HEK293 (cell line): Measurements from ENCODE around the gene ETNK1.
A peak's percentile ranks its signal among the peaks of the same experiment; 100 is the strongest.

Source experiments
- GFI1B ChIP-seq: fragments of 450-650 bp; formaldehyde crosslinking; IDR thresholded peaks from 2 replicates; pipeline ENCODE4 v1.5.1; 2016; ENCODE audit warnings: missing biosample characterization, missing genetic modification characterization
- HIC1 ChIP-seq: fragments of 450-650 bp; formaldehyde crosslinking; IDR thresholded peaks from 2 replicates; pipeline ENCODE4 v1.5.1; 2016; ENCODE audit warnings: missing biosample characterization, missing genetic modification characterization
- IKZF3 ChIP-seq: fragments of 450-650 bp; IDR thresholded peaks from 2 replicates; pipeline ENCODE4 v1.5.0; 2018; ENCODE audit warnings: missing biosample characterization, mild to moderate bottlenecking, missing genetic modification characterization, moderate library complexity
- KLF1 ChIP-seq: fragments of 450-650 bp; formaldehyde crosslinking; IDR thresholded peaks from 2 replicates; pipeline ENCODE4 v1.5.1; 2016; ENCODE audit warnings: missing biosample characterization, missing genetic modification characterization
- KLF10 ChIP-seq: fragments of 450-650 bp; IDR thresholded peaks from 2 replicates; pipeline ENCODE4 v1.5.1; 2018; ENCODE audit warnings: missing biosample characterization, mild to moderate bottlenecking, missing genetic modification characterization
- KLF7 ChIP-seq: fragments of 450-650 bp; formaldehyde crosslinking; IDR thresholded peaks from 2 replicates; pipeline ENCODE4 v1.5.1; 2016; ENCODE audit warnings: missing biosample characterization, missing genetic modification characterization, borderline replicate concordance
- SCRT2 ChIP-seq: fragments of 450-650 bp; formaldehyde crosslinking; IDR thresholded peaks from 2 replicates; pipeline ENCODE4 v1.5.1; 2016; ENCODE audit warnings: missing biosample characterization, missing genetic modification characterization
- YY2 ChIP-seq: fragments of 450-650 bp; formaldehyde crosslinking; IDR thresholded peaks from 2 replicates; pipeline ENCODE4 v1.5.1; 2016; ENCODE audit warnings: missing biosample characterization, missing genetic modification characterization
- ZBTB11 ChIP-seq: fragments of 450-650 bp; formaldehyde crosslinking; conservative IDR thresholded peaks from 2 replicates; pipeline ENCODE4 v1.5.1; 2016; ENCODE audit warnings: low read depth, missing biosample characterization, missing genetic modification characterization
- ZBTB44 ChIP-seq: fragments of 450-650 bp; IDR thresholded peaks from 2 replicates; pipeline ENCODE4 v1.5.1; 2018; ENCODE audit warnings: missing biosample characterization, mild to moderate bottlenecking, missing genetic modification characterization
- ZFP41 ChIP-seq: fragments of 450-650 bp; formaldehyde crosslinking; IDR thresholded peaks from 2 replicates; pipeline ENCODE4 v1.5.1; 2016; ENCODE audit warnings: missing biosample characterization, missing genetic modification characterization, borderline replicate concordance
- ZNF132 ChIP-seq: fragments of 450-650 bp; formaldehyde crosslinking; IDR thresholded peaks from 2 replicates; pipeline ENCODE4 v1.5.1; 2017; ENCODE audit warnings: missing biosample characterization, missing genetic modification characterization, borderline replicate concordance
- ZNF140 ChIP-seq: fragments of 450-650 bp; formaldehyde crosslinking; IDR thresholded peaks from 2 replicates; pipeline ENCODE4 v1.5.1; 2016; ENCODE audit warnings: missing biosample characterization, missing genetic modification characterization
- ZNF146 ChIP-seq: fragments of 450-650 bp; formaldehyde crosslinking; IDR thresholded peaks from 2 replicates; pipeline ENCODE4 v1.5.1; 2016; ENCODE audit warnings: missing biosample characterization, missing genetic modification characterization
- ZNF211 ChIP-seq: fragments of 450-650 bp; formaldehyde crosslinking; IDR thresholded peaks from 2 replicates; pipeline ENCODE4 v1.5.1; 2016; ENCODE audit warnings: low read depth, missing biosample characterization, missing genetic modification characterization
- ZNF26 ChIP-seq: fragments of 450-650 bp; formaldehyde crosslinking; IDR thresholded peaks from 2 replicates; pipeline ENCODE4 v1.5.1; 2016; ENCODE audit warnings: missing biosample characterization, missing genetic modification characterization
- ZNF302 ChIP-seq: fragments of 450-650 bp; formaldehyde crosslinking; IDR thresholded peaks from 2 replicates; pipeline ENCODE4 v1.5.1; 2016; ENCODE audit warnings: missing biosample characterization, missing genetic modification characterization, low read depth
- ZNF362 ChIP-seq: fragments of 450-650 bp; formaldehyde crosslinking; IDR thresholded peaks from 2 replicates; pipeline ENCODE4 v1.5.1; 2016; ENCODE audit warnings: missing biosample characterization, missing genetic modification characterization
- ZNF394 ChIP-seq: fragments of 450-650 bp; formaldehyde crosslinking; IDR thresholded peaks from 2 replicates; pipeline ENCODE4 v1.5.1; 2016; ENCODE audit warnings: missing biosample characterization, missing genetic modification characterization, mild to moderate bottlenecking, moderate library complexity, borderline replicate concordance
- ZNF404 ChIP-seq: fragments of 450-650 bp; formaldehyde crosslinking; IDR thresholded peaks from 2 replicates; pipeline ENCODE4 v1.5.1; 2017; ENCODE audit warnings: missing biosample characterization, missing genetic modification characterization
- ZNF48 ChIP-seq: fragments of 450-650 bp; formaldehyde crosslinking; IDR thresholded peaks from 2 replicates; pipeline ENCODE4 v1.5.1; 2016; ENCODE audit warnings: missing biosample characterization, missing genetic modification characterization
- ZNF529 ChIP-seq: fragments of 450-650 bp; formaldehyde crosslinking; IDR thresholded peaks from 2 replicates; pipeline ENCODE4 v1.5.1; 2017; ENCODE audit warnings: missing genetic modification characterization, missing biosample characterization; ENCODE audit not compliant: insufficient replicate concordance
- ZNF544 ChIP-seq: fragments of 450-650 bp; formaldehyde crosslinking; IDR thresholded peaks from 2 replicates; pipeline ENCODE4 v1.5.0; 2017; ENCODE audit warnings: missing biosample characterization, missing genetic modification characterization
- ZSCAN16 ChIP-seq: fragments of 450-650 bp; formaldehyde crosslinking; IDR thresholded peaks from 2 replicates; pipeline ENCODE4 v1.5.1; 2016; ENCODE audit warnings: missing biosample characterization, missing genetic modification characterization
- TF ChIP-seq, protein P1 (sequence below): fragments of 450-650 bp; formaldehyde crosslinking; IDR thresholded peaks from 2 replicates; pipeline ENCODE4 v1.5.1; 2016; ENCODE audit warnings: missing biosample characterization, missing genetic modification characterization
- TF ChIP-seq, protein P2 (sequence below): fragments of 450-650 bp; formaldehyde crosslinking; IDR thresholded peaks from 2 replicates; pipeline ENCODE4 v1.5.1; 2016; ENCODE audit warnings: missing biosample characterization, missing genetic modification characterization

The ETNK1 gene

GRCh38 chr12:22624870-22625761 lies at the start of gene ETNK1 (continued):
- TF ChIP-seq ZBTB11 = peak; percentile 32; the same call in 1 of the 2 replicates
- TF ChIP-seq ZNF404 (tag by site-specific recombination) = no peak
- TF ChIP-seq ZBTB44 = no peak
- TF ChIP-seq, protein P1, sequence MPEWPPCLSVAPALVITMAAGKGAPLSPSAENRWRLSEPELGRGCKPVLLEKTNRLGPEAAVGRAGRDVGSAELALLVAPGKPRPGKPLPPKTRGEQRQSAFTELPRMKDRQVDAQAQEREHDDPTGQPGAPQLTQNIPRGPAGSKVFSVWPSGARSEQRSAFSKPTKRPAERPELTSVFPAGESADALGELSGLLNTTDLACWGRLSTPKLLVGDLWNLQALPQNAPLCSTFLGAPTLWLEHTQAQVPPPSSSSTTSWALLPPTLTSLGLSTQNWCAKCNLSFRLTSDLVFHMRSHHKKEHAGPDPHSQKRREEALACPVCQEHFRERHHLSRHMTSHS (tag by site-specific recombination) = no peak
- no peak for TF ChIP-seq ZNF26 (tag by site-specific recombination)
- TF ChIP-seq KLF7 (tag by site-specific recombination) = no peak
- no peak for TF ChIP-seq ZNF48 (tag by site-specific recombination)
- TF ChIP-seq ZNF362 (tag by site-specific recombination) = no peak
- TF ChIP-seq ZNF146 (tag by site-specific recombination) = no peak
- peak; percentile 72 for TF ChIP-seq SCRT2
- no peak for TF ChIP-seq YY2 (tag by site-specific recombination)
- no peak for TF ChIP-seq ZNF302 (tag by site-specific recombination)
- peak; percentile 53; the same call in 1 of the 2 replicates for TF ChIP-seq KLF1 (tag by site-specific recombination)
- TF ChIP-seq ZNF132 (tag by site-specific recombination) = no peak
- TF ChIP-seq KLF10 (tag by site-specific recombination) = peak; percentile 46; the same call in 1 of the 2 replicates
- TF ChIP-seq ZSCAN16 (tag by site-specific recombination) = no peak
- TF ChIP-seq ZNF394 = peak; percentile 68; the same call in 1 of the 2 replicates
- TF ChIP-seq IKZF3 (tag by site-specific recombination) = 0 out of 2 replicates have a peak, but pooled peaks have one; percentile 22
- TF ChIP-seq, protein P2, sequence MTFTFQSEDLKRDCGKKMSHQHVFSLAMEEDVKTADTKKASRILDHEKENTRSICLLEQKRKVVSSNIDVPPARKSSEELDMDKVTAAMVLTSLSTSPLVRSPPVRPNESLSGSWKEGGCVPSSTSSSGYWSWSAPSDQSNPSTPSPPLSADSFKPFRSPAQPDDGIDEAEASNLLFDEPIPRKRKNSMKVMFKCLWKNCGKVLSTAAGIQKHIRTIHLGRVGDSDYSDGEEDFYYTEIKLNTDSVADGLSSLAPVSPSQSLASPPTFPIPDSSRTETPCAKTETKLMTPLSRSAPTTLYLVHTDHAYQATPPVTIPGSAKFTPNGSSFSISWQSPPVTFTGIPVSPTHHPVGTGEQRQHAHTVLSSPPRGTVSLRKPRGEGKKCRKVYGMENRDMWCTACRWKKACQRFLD (tag by site-specific recombination) = no peak
- TF ChIP-seq ZNF140 (tag by site-specific recombination) = no peak
- no peak for TF ChIP-seq ZFP41 (tag by site-specific recombination)
- TF ChIP-seq ZNF529 = no peak
- no peak for TF ChIP-seq GFI1B
- TF ChIP-seq ZNF211 (tag by site-specific recombination) = no peak
- TF ChIP-seq ZNF544 (tag by site-specific recombination) = no peak
- TF ChIP-seq HIC1 = no peak; the same call in 1 of the 2 replicates
